Hippocampal formation (tissue), 2 donors: ENCODE results near the gene TSGA10.
"Not testable (repeated sequence)": the region's sequence is repeated elsewhere in the genome, so short reads cannot be mapped to it uniquely, and the experiment has no call there.

Experiments used
- DNase-seq, 2 donors: peaks; one replicate each; lab custom pipeline; 2025; lab: John Stamatoyannopoulos, UW

TSGA10 gene

DNA sequence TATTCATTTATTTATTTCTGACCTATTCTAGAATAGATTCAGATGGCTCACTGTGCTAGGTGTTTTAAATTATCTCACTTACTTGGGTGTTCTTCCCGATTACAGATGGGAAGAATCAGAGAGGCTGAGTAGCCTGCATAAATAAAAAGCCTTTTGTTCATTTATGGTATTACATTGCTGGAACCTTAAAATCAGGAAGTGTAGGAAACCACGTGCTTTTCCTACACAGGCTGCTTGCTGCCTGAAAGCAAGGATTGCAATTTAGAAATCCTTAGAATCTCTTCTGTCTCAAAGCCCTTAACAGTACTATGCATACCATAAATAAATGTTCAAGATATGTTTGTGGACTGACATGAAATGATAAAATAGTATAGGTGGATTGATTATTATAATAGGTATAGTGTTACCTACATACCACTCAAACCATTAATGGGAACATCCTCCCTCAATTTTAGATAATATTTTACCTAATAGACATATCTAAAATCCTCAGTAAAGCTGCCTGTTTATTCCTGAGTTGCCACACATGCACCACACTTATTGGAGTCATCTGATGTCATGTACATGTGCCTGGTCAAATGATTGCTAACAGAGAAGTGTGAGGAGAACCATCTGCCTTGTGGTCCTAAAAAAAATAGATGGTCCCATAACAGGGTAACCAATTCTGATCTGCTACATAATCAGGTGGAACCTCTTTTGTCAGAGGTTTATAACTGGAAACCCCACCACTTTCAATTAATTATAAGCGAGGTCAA is 86.7 kb downstream of the TSGA10 start:
- peak in 1 of 2 donors; percentile 1 for DNase-seq

DNA sequence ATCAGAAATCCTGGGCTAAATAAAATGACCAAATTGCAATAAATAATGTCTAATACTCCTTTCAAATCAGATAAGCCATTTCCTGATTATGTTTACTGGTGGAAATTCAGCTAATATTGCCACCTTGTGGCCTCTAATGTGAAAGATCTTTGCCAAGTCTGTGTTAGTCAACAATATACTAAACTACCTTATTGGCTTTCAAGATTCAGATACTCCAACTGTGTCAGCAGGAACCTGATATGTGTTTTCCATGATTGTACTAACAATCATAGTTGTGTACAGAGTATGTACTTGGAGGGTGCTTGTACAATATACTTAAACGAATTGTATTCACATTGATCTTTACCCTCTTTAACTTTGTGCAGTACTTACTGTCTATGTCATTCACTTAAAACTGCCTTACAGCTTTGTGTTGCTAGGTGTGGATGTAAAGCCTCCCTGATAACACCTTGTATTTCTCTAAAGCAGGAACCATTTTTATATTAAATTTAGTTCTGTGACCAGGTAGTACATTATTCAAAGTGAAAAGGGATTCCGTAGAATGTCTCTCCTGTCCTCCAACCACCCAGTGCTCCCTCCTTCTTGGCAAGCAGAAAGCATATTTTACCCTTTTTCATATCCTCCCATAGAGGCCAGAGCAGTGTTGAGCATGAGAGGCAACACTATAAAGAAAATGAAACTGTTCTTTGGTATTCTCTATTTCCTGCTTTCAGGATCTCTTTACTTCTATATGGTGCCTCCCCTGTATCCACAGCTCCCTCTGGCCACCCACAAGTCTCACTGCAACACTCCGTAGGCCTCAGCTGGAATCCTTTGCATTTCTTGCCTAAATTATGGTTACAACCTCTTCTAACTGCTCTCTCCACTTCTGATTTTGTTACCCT is 88.4 kb downstream of the TSGA10 start:
- peak; percentile 20 to 60 for DNase-seq

DNA sequence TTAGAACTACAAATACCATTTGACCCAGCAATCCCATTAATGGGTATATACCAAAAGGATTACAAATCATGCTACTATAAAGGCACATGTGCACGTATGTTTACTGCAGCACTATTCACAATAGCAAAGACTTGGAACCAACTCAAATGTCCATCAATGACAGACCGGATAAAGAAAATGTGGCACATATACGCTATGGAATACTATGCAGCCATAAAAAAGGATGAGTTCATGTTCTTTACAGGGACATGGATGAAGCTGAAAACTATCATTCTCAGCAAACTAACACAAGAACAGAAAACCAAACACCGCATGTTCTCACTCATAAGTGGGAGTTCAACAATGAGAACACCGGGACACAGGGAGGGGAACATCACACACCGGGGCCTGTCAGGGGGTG is 105.6 kb downstream of the TSGA10 start:
- not testable (repeated sequence) for DNase-seq

DNA sequence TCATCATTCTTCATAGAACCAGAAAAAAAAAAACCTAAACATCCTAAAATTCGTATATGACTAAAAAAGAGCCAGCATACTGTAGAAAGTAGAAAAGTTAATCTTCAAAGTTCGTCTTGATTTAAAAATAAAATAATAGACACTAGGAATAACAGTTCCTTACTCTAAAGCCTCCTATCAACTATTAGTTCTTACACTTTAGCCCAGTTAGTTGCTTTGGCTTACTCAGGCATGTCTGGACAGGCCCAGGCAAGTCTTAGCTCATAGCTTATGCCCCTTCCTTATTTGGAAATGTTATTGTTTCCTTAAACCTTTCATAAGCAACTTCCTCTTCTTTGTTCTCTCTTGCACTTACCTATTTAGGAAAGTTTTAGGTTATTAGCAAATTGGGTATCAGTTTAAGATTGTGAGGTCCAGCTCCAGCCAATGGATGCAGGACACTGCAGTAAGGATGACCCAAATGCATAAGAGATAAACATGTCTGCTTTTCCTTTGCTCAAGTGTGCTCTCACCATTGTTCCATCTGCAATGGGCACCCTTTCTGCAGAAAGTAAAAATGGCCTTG is 113.9 kb downstream of the TSGA10 start:
- not testable (repeated sequence) for DNase-seq

DNA sequence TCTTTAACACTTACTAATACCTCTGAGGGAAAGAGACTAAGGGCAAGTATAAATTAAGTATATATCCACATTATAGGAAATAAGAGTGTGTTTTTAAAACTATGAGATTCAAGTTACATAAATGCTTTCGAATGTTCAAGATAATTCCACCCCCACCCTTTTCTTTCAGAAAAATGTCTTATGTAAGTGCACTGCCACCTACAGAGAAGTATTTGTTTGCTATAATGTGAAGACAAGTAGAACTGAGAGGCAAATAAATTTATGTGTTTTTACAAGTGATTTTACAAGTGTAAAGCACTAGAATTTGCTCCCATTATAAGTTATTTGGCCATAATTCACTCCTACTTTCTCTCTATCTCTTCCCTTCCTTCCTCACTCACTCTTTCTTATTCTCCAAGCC is 118.8 kb downstream of the TSGA10 start:
- no peak for DNase-seq

DNA sequence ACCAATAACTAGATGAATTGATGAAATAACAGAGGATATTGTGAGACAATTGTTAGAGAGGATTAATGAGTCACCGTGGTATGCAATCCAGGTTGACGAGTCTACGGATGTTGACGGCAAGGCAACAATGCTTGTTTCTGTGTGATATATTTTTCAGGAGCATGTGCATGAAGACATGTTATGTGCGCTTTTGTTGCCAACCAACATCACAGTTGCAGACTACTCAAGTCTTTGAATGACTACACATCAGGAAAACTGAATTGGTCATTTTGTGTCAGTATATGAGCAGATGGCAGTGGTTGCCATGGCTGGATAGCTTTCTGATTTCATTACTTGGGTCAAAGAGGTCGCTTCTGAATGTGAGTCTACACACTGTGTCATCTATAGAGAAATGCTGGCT is 122.0 kb downstream of the TSGA10 start:
- no peak for DNase-seq

DNA sequence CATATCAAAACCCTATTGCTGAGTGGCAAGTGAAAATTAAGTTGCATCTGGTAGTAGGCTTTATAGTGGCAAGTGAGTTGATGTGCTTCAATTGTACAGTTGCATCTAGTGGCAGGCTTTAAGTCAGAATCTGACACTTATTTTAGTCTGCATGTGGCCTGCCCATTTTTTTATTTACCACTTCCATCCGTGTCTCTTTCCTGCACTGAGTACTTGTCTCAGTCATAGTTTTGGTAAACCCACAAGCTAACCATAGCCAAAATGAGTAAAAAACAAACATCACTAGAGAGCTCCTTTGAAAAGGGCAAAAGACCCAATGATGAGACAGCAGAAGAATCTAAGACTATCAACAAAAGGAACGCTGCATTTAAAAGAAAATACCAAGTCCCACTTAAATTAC is 122.7 kb downstream of the TSGA10 start:
- no peak for DNase-seq

DNA sequence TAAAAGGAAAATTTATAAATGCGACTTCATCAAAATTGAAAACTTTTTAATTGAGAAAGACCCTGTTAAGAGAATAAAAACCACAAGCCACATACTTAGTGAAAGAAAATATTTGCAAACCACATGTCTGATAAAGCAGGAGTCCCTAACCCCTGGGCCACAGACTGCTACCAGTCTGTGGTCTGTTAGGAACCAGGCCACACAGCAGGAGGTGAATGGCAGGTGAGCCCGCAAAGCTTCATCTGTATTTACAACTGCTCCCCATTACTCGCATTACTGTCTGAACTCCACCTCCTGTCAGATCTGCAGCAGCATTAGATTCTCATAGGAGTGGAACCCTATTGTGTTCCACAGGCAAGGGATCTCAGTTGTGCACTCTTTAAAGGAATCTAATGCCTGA is 123.3 kb downstream of the TSGA10 start:
- no peak for DNase-seq

DNA sequence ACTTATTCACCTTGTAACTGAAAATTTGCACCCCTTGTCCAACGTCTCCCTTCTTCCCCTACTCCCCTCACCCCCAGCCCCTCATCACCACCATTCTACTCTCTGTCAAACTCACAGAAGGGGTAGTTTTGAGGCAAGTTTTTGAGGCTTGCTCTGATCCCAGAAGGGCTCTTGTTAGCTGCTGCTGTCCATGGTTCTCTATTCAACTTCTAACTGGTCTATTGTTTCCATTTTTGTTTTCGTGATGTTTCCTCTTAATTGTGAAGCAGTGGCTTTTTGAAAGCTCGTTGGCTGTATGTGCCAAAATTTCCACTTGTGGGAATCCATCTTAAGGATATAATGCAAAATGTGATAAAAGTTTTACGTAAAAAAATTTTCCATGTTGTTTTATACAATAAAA is 126.2 kb downstream of the TSGA10 start:
- DNase-seq: no peak

DNA sequence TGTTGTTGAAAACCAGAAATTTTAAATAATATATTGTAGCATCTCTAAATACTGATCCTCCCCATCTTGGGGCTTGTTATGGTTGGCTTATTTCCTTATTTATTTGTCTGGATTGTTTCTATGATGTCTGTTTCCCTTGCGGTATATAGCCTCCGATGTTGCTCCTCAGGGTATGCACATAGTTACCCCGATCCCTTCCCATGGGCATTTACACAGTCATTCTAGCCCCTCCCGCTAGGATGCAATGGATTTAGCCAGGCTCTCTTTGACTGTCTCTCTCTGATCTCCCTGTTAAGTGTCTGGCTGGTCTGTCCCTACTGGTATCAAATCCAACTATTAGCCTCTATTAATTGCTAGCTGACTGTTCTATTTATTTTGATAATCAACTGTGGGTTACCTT is 126.9 kb downstream of the TSGA10 start:
- no peak for DNase-seq

DNA sequence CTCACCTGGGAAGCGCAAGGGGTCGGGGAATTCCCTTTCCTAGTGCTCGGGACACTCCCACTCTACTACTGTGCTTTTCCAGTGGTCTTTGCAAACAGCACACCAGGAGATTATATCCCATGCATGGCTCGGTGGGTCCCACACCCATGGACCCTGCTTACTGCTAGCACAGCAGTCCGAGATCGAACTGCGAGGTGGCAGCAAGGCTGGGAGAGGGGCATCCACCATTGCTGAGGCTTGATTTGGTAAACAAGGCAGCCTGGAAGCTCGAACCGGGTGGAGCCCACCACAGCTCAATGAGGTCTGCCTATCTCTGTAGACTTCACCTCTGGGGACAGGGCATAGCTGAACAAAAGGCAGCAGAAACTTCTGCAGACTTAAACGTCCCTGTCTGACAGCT is 154.0 kb downstream of the TSGA10 start:
- no peak for DNase-seq

DNA sequence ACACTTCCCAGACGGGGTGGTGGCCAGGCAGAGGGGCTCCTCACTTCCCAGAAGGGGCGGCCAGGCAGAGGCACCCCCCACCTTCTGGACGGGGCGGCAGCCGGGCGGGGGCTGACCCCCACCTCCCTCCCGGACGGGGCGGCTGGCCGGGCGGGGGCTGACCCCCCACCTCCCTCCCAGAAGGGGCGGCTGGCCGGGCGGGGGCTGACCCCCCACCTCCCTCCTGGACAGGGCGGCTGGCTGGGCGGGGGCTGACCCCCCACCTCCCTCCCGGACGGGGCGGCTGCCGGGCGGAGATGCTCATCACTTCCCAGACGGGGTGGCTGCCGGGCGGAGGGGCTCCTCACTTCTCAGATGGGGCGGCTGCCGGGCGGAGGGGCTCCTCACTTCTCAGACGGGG is 166.0 kb downstream of the TSGA10 start:
- not testable (repeated sequence) for DNase-seq

DNA sequence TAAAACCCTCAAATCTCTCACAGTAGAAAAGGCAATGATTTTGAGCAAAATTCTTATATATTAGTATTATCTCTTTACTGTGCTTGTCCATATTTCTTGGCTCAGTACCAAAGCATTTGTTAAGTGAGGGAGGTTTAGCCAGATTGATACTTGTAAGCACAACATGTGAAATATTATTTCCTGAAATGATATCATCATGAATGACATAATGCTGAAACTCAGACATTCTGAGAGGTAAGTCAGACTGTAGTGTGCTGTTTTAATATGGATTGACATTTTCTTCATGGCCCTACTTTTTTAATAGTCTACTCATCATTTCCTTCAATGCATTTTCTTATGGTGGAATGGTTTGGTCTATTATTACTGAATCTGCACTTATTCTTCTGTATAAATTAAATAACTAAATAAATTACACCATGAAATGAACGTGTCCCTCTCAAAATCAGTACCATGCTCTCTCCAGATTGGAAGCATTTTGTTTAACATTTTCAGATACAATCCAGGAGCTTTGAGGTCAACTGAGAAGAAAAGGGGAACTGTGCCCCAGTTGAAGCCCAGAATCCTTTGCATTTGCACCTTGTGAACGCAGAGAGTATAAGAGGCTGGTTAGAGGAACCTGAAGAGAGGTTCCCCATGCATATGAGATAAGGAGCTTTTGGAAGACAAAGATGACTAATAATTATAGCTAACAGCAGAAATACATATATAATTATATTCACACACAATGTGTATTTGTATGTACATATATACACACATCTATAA is 168.7 kb downstream of the TSGA10 start:
- no peak for DNase-seq

DNA sequence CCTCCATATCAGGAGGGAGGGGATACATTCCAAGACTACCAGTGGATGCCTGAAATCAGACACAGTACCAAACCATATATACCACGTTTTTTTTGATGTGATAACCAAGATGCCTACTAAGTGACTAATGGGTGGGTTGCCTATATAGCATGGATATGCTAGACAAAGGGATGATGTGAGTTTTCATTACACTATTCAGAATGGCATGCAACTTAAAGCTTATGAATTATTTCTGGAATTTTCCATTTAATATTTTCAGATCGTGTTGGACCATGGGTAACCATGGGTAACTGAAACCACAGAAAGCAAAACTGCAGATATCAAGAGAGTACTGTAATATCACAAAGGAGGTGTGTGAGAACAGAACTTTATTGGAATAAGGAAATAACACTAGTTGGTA is 179.1 kb downstream of the TSGA10 start:
- DNase-seq: no peak

DNA sequence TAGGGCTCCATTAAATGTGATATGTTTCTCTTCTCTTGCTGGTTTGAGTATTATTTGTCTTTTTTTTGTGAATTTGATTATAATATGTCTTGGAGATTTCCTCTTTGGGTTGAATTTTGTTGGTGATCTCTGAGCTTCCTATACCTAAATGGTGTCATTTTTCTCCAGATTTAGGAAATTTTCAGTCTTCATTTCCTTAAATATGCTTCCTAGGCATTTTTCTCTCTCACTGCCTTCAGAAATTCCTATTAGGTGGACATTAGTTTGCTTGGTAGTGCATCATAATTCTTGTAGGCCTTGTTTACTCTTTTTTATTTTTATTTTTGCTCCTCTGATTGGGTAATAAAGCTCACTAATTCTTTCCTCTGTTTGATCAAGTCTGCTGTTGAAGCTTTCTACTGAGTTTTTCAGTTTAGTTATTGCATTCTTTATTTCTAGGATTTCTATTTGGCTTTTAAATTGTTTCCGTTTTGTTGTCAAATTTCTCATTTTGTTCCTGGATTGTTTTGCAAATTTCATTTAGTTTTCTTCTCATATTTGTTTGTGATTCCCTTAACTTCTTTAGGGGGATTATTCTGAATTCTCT is 182.1 kb downstream of the TSGA10 start:
- no peak for DNase-seq

DNA sequence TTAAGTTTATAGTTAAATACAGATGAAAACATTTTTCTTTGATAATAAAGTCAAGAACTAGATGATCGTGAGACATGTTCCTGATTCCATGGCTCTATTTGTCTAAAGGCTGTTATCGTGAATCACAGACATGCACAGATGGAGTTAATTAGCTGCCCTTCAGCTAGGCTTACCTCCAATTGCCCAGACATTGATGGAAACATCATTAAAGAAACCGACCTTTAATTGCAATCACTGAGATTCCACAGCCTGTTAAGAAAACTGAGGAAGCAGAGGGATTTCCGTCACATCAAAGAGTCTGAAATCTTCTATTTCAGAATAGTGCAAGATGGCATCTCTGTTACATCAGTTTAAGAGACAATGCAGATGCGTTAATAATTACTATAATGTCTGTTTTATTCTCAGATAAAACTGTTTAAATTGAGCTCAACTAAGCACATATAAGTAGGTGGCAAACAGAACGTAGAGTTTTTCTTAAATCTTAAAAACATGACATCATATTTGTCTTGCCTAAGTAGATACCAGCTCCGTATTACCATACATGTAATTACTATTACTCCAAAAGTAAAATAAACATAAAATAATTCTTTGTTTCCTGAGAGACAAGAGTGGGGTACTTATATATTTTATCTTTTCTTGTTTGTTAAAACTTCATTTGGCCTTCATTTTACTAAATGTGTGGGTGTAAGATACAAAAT is 194.8 kb downstream of the TSGA10 start:
- DNase-seq: no peak

DNA sequence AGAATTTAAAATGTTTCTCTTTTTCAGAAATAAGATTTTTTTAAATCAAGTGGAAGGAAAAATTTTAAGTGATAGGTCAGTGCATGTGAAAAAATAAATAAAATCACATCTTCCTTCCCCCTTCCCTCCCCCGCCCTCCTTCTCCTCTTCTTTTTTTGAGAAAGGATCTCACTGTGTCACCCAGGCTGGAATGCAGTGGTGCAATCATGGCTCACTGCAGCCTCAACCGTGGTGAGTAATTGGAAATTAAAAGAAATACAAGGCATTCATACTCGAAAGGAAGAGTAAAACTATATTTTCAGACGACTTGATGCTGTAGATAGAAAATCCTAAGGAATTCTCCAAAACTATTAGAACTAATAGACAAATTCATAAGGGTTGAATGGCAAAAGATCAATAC is 201.8 kb downstream of the TSGA10 start:
- DNase-seq: no peak

DNA sequence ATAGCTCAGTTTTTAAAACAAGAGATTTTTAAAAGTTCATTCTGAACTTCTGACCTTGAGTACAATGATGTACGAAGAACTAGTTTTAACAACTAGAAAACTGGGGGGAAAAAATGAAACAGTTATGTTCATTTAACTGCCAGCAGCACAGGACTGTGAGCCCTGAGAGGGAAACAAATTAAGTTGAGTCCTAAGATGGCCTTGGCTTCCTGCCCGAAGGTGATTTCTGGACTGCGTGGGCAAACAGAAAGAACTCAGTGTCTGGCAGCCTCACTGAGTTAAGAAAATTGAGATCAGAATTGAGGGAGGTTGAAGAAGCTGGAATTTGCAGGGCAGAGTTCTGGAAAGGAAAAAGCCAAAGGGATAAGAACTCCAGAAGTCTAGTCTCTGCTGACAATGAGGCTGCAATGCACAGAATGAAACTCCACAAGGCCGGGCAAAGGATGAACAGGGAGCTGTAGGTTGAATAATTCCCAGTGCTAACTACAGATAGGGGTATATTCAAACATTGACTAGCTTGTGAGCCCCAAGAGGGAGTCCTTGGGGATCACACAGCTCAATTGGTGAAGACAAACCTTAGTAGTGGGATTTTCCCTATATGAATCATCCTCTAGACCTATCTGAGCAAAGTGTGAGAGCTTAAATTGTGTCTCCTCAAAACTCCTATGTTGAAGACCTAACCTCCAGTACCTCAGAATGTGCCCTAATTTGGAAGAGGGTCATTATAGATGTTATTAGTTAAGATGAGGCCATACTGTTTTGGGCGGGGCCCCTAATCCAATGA is 205.6 kb downstream of the TSGA10 start:
- no peak for DNase-seq

DNA sequence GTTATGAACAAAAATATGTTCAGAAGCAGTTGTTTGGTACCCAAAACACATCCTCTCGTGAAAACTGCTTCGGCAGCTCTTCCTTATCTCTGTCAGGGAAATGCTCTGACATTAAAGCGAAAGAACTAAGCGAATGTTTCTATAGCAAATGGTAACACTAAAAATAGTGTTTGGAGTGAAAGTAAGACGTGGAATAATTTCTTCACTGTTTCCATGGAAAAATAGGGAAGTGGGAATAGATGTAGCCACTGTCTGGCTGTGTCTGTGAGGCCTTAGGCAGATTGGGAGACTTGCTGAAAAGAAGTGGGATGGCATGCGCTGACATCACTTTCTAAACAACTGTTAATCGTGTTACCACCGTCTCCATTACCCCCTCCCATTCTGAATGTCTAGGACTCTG is 207.2 kb downstream of the TSGA10 start:
- no peak for DNase-seq
